Mesenchymal stem cell (in vitro differentiated cells and primary cell): ENCODE data around the gene NNMT.

Experiments
- DNase-seq: peaks from one replicate; pipeline ENCODE4 v3.0.0-alpha.2; 2013
- H2AFZ ChIP-seq: one replicate; pipeline ENCODE4 v1.6.1; 2013; ENCODE audit warnings: low read depth, mild to moderate bottlenecking, control low read depth, inconsistent platforms, low read length, moderate library complexity
- H2AK5ac ChIP-seq: 2 replicates; pipeline ENCODE4 v1.6.1; 2013; ENCODE audit warnings: low read length, moderate library complexity, mild to moderate bottlenecking, inconsistent platforms; ENCODE audit not compliant: severe bottlenecking
- H2BK120ac ChIP-seq: one replicate; pipeline ENCODE4 v1.6.1; 2013; ENCODE audit warnings: low read depth, mild to moderate bottlenecking, inconsistent platforms, low read length, moderate library complexity
- H2BK12ac ChIP-seq, 2 experiments: one replicate each; pipeline ENCODE4 v1.6.1; 2013; ENCODE audit warnings: inconsistent platforms in 2 of 2, low read length in 2 of 2, mild to moderate bottlenecking in 2 of 2, moderate library complexity in 2 of 2, control low read depth in 1 of 2
- H2BK15ac ChIP-seq: one replicate; pipeline ENCODE4 v1.6.1; 2013; ENCODE audit warnings: mild to moderate bottlenecking, low read depth, inconsistent platforms; ENCODE audit not compliant: poor library complexity, severe bottlenecking
- H2BK5ac ChIP-seq: 2 replicates; pipeline ENCODE4 v1.6.1; 2013; ENCODE audit warnings: low read depth, mild to moderate bottlenecking, low read length, control low read depth, inconsistent platforms; ENCODE audit not compliant: poor library complexity, severe bottlenecking
- H3K14ac ChIP-seq, 2 experiments: one replicate each; pipeline ENCODE4 v1.6.1; 2013; ENCODE audit warnings: inconsistent platforms in 2 of 2, low read length in 2 of 2, control low read depth in 1 of 2, mild to moderate bottlenecking in 1 of 2, moderate library complexity in 1 of 2
- H3K18ac ChIP-seq, 2 experiments: one replicate each; pipeline ENCODE4 v1.6.1; 2013; ENCODE audit warnings: inconsistent platforms in 2 of 2, low read length in 2 of 2, control low read depth in 1 of 2, low read depth in 1 of 2, mild to moderate bottlenecking in 1 of 2
- H3K23ac ChIP-seq, 2 experiments: one replicate each; pipeline ENCODE4 v1.6.1; 2013; ENCODE audit warnings: inconsistent platforms in 2 of 2, low read length in 2 of 2, mild to moderate bottlenecking in 2 of 2, moderate library complexity in 2 of 2, control low read depth in 1 of 2
- H3K27ac ChIP-seq: 2 replicates; pipeline ENCODE4 v1.5.1; 2013; ENCODE audit warnings: mild to moderate bottlenecking, moderate library complexity, low read length, control low read depth, inconsistent platforms; ENCODE audit not compliant: poor library complexity, severe bottlenecking
- H3K27me3 ChIP-seq, 2 experiments: 2 replicates each; pipeline versions ENCODE4 v1.6.1 to v1.7.0; 2013; ENCODE audit warnings: low read length in 2 of 2, mild to moderate bottlenecking in 2 of 2, moderate library complexity in 2 of 2, control low read depth in 1 of 2, inconsistent platforms in 1 of 2; ENCODE audit not compliant: control insufficient read depth in 1 of 2, insufficient read depth in 1 of 2
- H3K36me3 ChIP-seq, 2 experiments: 2 replicates each; pipeline versions ENCODE4 v1.6.1 to v1.7.0; 2013; ENCODE audit warnings: low read length in 2 of 2, control low read depth in 1 of 2, inconsistent platforms in 1 of 2, low read depth in 1 of 2, mild to moderate bottlenecking in 1 of 2; ENCODE audit not compliant: insufficient read depth in 2 of 2, control insufficient read depth in 1 of 2
- H3K4ac ChIP-seq, 2 experiments: one replicate each; pipeline ENCODE4 v1.6.1; 2013; ENCODE audit warnings: inconsistent platforms in 2 of 2, low read length in 2 of 2, mild to moderate bottlenecking in 2 of 2, moderate library complexity in 2 of 2, control low read depth in 1 of 2, low read depth in 1 of 2
- H3K4me1 ChIP-seq: 2 replicates; pipeline ENCODE4 v1.6.1; 2013; ENCODE audit warnings: low read depth, low read length, control low read depth; ENCODE audit not compliant: control insufficient read depth, insufficient read depth
- H3K4me2 ChIP-seq: 2 replicates; pipeline ENCODE4 v1.6.1; 2013; ENCODE audit warnings: low read length, mild to moderate bottlenecking, inconsistent platforms; ENCODE audit not compliant: poor library complexity, severe bottlenecking
- H3K4me3 ChIP-seq, 2 experiments: 2 replicates each; pipeline versions ENCODE4 v1.5.1 to v1.7.0; 2013; ENCODE audit warnings: low read length in 2 of 2, mild to moderate bottlenecking in 2 of 2, control low read depth in 1 of 2, low read depth in 1 of 2; ENCODE audit not compliant: insufficient read depth in 1 of 2
- H3K79me1 ChIP-seq: replicated peaks from 2 replicates; pipeline ENCODE4 v1.6.1; 2013; ENCODE audit warnings: mild to moderate bottlenecking, control low read depth, low read length, inconsistent platforms; ENCODE audit not compliant: poor library complexity, severe bottlenecking
- H3K9ac ChIP-seq: 2 replicates; pipeline ENCODE4 v1.7.0; 2013; ENCODE audit warnings: mild to moderate bottlenecking, low read length, moderate library complexity
- H3K9me3 ChIP-seq: 2 replicates; pipeline ENCODE4 v1.7.0; 2013; ENCODE audit warnings: mild to moderate bottlenecking, low read length; ENCODE audit not compliant: control insufficient read depth
- H4K8ac ChIP-seq: one replicate; pipeline ENCODE4 v1.6.1; 2013; ENCODE audit warnings: inconsistent platforms, mild to moderate bottlenecking, low read length, moderate library complexity
- H4K91ac ChIP-seq: one replicate; pipeline ENCODE4 v1.6.1; 2013; ENCODE audit warnings: mild to moderate bottlenecking, low read length, inconsistent platforms
- WGBS: methylation state at CpG from one replicate; pipeline ENCODE4 v1.1.7; 2013; ENCODE audit warnings: mixed read lengths; 5-methylcytosine and 5-hydroxymethylcytosine counted together

The NNMT gene

DNA sequence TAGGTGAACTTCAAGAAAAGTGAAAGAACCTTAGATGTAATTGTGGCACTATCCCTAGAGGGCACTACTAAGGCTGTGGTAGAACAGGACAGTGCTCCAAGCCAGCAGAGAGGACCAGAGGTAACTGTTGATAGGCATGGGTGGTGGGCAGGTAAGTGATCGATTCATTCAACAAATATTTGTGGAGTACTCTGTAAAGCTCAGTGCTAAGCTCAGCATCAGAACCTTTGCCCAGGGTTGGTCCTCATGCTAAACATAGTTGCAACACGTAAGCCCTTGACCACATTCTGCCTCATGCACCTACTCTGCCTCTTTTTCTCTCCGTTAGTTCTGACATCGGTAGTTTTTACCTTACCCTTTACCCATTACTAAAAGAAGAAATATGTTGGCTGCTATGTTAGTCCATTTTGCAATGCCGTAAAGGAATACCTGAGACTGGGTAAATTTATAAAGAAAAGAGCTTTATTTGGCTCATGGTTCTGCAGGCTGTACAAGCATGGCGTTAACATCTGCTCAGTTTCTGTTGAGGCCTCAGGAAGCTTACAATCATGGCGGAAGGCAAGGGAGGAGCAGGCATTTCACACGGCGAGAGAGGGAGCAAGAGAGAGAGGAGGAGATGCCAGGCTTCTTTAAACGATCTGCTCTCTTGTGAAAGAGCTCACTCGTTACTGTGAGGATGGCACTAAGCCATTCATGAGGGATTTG, 18.4 kb upstream of the NNMT start:
- Histone ChIP-seq H3K14ac (no peak overlapping the region), H3K9ac (no peak overlapping the region), H4K91ac (no peak overlapping the region), H2BK120ac (no peak overlapping the region), H3K9me3 (no peaks in the 10 kb centered on the region), H3K4me1 (peaks cover 9% of the 10 kb centered on the region), H2BK12ac (no peak overlapping the region), H3K4ac (no peak overlapping the region), H3K4me3 (no peak overlapping the region), H3K36me3 (no peaks in the 10 kb centered on the region), H3K23ac (no peak overlapping the region), H3K27ac (no peak overlapping the region), H3K27me3 (peaks cover 35 to 37% of the 10 kb centered on the region in 2 experiments), H2BK5ac (no peak overlapping the region), H3K4me2 (no peak overlapping the region), H2BK15ac (no peak overlapping the region), H2AFZ (no peak overlapping the region), H3K18ac (no peak overlapping the region), H3K79me1 (no peaks in the 10 kb centered on the region), H2AK5ac (no peak overlapping the region), H4K8ac (no peak overlapping the region)
- WGBS, result 92% methylated on average over 8 of the region's 11 CpGs
- no peak for DNase-seq

- Histone ChIP-seq H2BK15ac (no peak overlapping the region), H4K91ac (no peak overlapping the region), H2BK12ac (peak overlapping the region in 1 of 2 experiments; percentile 14), H3K79me1 (no peaks in the 10 kb centered on the region), H3K14ac (peak overlapping the region in 1 of 2 experiments; percentile 49), H3K4me2 (no peak overlapping the region), H3K4me3 (no peak overlapping the region), H2BK120ac (no peak overlapping the region), H2BK5ac (no peak overlapping the region), H4K8ac (no peak overlapping the region), H3K18ac (no peak overlapping the region), H3K27me3 (peaks cover 30% of the 10 kb centered on the region in 2 experiments), H3K4ac (no peak overlapping the region), H3K9ac (no peak overlapping the region), H3K4me1 (peaks cover 9% of the 10 kb centered on the region), H3K9me3 (no peaks in the 10 kb centered on the region), H3K23ac (no peak overlapping the region), H3K27ac (no peak overlapping the region), H3K36me3 (no peaks in the 10 kb centered on the region), H2AFZ (no peak overlapping the region), H2AK5ac (no peak overlapping the region)
- WGBS, result 90% methylated on average over 3 of the region's 4 CpGs
- no peak for DNase-seq
Measured at GRCh38 chr11:114278342-114279065, 17.7 kb upstream of the NNMT start.

- H2AK5ac ChIP-seq, result peak overlapping the region; percentile 11
- no peaks in the 10 kb centered on the region for H3K36me3 ChIP-seq
- H2AFZ ChIP-seq, result no peak overlapping the region
- H3K4me2 ChIP-seq, result no peak overlapping the region
- H3K27ac ChIP-seq, result no peak overlapping the region
- no peaks in the 10 kb centered on the region for H3K79me1 ChIP-seq
- peak overlapping the region; percentile 22 for H4K8ac ChIP-seq
- 74% methylated on average over 8 of the region's 9 CpGs for WGBS
- no peak overlapping the region for H2BK15ac ChIP-seq
- DNase-seq, result peak; percentile 54
- no peak overlapping the region for H4K91ac ChIP-seq
- H3K4me1 ChIP-seq, result peaks cover 11% of the 10 kb centered on the region
- peak overlapping the region; percentile 70 for H3K9ac ChIP-seq
- no peak overlapping the region for H3K4me3 ChIP-seq
- H3K23ac ChIP-seq, result no peak overlapping the region
- no peak overlapping the region for H2BK120ac ChIP-seq
- peaks cover 16 to 17% of the 10 kb centered on the region in 2 experiments for H3K27me3 ChIP-seq
- H3K14ac ChIP-seq, result no peak overlapping the region
- no peak overlapping the region for H3K18ac ChIP-seq
- H3K9me3 ChIP-seq, result no peaks in the 10 kb centered on the region
- no peak overlapping the region for H3K4ac ChIP-seq
- H2BK5ac ChIP-seq, result no peak overlapping the region
- H2BK12ac ChIP-seq, result peak overlapping the region in 1 of 2 experiments; percentile 18
Measured at GRCh38 chr11:114279792-114280546, 16.2 kb upstream of the NNMT start.

DNA sequence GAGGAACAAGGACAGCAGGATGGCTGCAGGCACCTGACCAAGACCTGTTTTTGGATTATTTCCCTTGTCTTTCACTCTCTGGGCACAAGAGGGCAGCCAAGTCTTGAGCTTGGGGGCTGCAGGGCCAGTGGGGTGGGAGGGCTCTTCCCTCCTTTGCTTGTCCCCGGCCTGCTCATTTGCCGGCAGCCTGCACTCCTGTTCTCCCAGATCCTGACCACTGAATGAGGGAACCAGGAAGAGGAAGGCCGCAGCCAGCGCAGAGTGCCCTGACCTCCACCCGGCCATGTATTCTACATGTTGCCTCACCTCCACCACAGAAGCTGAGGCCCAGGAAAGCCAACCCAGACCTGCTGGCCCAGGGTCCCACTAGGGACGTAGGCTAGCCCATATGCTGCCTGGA, 15.5 kb upstream of the NNMT start:
- no peaks in the 10 kb centered on the region for H3K36me3 ChIP-seq
- peak overlapping the region; percentile 64 for H2AK5ac ChIP-seq
- 19% methylated on average over 5 of the region's 6 CpGs for WGBS
- H3K4me1 ChIP-seq, result peaks cover 15% of the 10 kb centered on the region
- H4K91ac ChIP-seq, result peak overlapping the region; percentile 58
- H3K9ac ChIP-seq, result peak overlapping the region; percentile 82
- H3K4me3 ChIP-seq, result peak overlapping the region in 1 of 2 experiments; percentile 11
- H3K27me3 ChIP-seq, result peaks cover 8 to 9% of the 10 kb centered on the region in 2 experiments
- H3K79me1 ChIP-seq, result no peaks in the 10 kb centered on the region
- peak overlapping the region; percentile 35 to 93 for H3K18ac ChIP-seq
- H4K8ac ChIP-seq, result peak overlapping the region; percentile 96
- H2AFZ ChIP-seq, result peak overlapping the region; percentile 84
- H3K27ac ChIP-seq, result peak overlapping the region; percentile 31
- peak overlapping the region; percentile 26 to 52 for H3K4ac ChIP-seq
- no peak overlapping the region for H2BK5ac ChIP-seq
- H2BK15ac ChIP-seq, result no peak overlapping the region
- H2BK12ac ChIP-seq, result peak overlapping the region; percentile 2 to 91
- no peak overlapping the region for H3K4me2 ChIP-seq
- no peak overlapping the region for H3K23ac ChIP-seq
- H3K14ac ChIP-seq, result no peak overlapping the region
- peak overlapping the region; percentile 1 for H2BK120ac ChIP-seq
- no peaks in the 10 kb centered on the region for H3K9me3 ChIP-seq
- peak; percentile 94 for DNase-seq
